ENCODE results near the gene GCLM.
A peak's percentile ranks its signal among the peaks of the same experiment; 100 is the strongest.

Gene GCLM

DNA sequence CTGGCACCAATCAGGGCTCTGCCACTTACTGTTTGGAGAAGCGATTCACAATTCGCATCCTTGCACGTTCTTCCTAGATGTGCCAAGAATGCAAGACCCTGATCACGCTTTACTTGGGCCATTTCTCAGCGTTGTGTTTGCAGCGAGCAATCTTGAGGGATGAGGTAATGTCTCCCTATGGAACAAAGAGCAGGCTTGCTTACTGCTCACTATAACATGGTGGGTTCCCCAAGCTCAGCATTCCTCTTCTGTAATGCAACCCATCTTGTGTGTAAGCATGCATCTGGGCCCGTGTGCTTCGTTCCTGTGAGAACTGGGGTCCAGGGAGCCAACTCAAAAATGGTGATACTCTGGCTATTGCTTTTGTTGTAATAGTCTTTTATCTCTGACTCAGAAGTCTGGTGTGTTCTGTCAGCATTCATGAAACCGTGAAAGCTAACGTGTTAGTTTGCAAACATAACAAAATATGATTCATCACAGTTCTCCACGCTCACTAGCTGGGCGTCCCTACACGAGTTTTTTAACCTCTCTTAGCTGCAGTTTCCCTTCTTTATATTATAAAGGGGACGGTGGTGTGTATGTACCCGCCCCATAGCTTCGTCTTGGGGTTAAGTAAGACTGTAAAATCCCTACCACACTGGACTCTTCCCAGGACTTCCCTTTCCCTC lies 63.6 kb downstream of the GCLM start:
- DNase-seq, result no peak

DNA sequence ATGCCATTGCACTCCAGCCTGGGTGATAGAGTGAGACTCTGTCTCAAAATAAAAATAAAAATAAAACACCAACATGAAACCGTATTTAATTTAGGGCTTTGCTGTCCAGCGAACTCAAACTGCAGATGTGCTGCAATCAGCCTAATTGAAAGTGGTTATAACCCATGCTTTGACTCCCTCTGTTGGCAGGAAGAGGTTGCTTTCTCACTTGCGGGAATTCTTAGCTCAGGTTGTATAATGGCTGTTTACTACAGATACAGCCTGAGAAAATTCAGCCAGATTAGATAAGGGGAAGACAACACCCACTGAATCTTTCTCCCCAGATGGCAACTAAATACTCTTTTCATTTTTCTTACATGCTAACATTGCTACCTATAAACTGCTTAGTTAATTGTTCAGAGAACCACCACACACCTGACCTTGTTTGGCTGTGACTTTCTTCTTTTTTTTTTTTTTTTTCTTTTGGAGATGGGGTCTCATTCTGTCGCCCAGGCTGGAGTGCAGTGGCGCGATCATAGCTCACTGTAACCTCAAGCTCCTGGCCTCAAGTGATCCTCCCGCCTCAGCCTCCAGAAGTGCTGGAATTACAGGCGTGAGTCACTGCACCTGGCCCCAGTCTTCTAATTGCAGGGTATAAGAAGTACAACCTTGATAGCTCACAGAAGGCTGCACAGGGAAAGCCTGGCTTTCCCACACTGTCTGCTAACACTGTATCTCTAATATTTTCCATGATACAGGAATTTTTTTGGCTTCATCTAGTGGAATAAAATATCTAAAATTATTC lies 64.8 kb downstream of the GCLM start:
- DNase-seq, result peak; percentile 4 to 75

DNA sequence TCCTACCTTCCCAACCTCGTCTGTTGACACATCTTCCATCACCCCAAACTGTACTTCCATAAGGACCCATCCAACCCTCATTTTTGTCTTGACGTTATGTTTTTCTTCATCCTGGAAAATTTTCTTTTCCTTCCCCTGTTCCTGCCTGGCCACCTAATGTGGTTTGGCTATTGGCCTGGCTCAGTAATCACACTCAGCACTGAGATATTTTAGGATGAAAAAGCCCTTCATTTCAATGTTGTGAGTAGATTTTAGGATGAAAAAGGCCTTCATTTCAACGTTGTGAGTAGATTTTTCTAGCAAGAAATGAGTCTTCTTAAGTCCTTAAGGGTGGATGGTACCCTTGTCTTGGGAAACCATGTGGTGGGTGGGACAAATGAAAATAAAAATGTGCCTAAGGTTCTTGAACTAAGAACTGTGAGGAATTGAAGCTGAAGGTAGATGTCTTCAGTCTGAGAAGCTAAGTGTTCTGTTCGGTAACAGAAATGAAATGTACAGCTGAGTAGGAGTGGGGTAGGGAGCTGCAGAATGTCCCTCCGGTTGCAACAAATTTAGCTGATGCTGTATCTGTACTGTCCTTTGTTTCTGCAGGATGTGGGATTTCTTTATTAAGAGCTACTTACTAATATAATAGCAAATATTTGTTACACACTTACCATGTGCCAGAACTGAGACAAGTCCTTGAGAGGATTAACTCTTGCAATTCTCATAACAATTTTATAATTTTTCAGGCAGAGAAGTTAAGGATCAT lies 66.3 kb downstream of the GCLM start:
- no peak for DNase-seq

DNA sequence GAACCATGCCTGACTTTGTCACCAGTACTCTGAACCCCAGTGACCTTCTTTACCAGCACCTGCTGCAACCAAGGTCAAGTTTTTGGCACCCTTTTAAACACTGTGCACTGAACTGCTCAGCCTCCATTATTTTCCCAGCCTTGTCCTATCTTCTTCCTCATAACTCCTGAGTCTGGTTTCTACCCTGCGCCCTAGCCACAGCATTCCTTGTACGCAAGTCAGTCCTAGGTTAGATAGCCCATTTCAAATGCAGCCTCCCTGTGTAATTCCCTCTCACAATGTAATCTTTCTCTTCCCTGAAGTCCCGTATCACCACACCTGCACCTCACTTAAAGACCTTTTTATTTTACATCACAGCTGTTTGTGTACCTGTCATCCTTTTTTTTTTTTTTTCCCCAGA lies 67.5 kb downstream of the GCLM start:
- DNase-seq, result no peak

DNA sequence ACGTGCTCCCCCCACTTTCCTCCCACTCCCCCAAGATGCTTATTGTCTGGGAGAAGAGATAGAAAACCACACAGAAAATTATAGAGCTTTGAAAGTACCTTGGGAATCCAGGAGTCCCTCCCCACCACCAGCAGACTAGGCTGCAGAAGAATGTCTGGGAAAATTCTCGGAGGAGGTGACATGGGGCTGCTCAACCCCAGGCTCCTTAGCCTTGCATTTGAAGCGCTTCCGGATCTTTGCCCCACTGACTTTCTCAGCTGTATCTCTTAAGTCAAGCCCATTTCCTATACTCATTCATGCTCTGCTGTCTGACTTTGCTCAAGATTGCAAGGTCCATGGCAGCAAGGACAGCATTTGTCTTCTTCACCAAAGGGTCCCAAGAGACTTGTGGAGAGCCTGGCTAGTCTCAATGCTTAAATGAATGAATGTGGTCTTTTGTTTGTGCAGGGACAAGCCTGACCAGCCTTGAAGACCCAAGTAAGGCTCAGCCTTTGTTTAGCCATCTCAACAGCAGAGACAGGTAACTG lies 68.2 kb downstream of the GCLM start:
- no peak for DNase-seq

DNA sequence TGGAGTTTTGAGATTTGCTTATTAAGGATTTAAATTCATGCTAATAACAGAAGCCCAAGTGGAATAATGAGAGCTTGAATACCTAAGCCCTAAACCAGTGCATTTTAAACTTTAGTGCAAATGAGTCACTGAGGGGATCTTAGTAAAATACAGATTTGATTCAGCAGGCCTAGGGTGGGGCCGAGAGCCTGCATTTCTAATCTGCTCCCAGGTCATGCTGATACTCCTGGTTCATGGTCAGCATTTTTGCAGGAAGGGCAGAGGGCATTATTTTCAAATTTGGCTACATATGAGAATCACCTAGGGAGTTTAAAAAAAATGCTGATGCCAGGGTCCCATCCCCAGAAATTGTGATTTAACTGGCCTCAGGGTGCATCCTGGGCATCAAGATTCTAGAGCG lies 69.5 kb downstream of the GCLM start:
- no peak for DNase-seq

DNA sequence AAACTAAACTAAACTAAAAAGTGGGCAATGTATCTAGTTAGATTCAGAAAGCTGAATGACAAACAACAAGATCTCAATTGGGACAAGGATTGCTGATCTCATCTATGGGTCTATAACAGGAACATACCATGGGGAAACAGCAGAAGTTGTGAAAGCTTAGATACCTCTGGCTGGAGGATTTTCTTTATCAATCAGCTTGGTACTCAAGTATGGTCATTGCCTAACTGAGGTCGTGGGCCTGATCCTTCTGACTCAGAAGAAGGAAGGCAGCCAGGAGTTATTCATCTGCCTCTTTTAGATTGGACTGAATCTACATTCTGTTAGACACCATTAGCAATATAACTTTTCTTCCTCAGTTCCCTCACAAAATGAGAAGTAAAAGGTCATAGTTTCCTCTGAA lies 69.9 kb downstream of the GCLM start:
- no peak for DNase-seq

DNA sequence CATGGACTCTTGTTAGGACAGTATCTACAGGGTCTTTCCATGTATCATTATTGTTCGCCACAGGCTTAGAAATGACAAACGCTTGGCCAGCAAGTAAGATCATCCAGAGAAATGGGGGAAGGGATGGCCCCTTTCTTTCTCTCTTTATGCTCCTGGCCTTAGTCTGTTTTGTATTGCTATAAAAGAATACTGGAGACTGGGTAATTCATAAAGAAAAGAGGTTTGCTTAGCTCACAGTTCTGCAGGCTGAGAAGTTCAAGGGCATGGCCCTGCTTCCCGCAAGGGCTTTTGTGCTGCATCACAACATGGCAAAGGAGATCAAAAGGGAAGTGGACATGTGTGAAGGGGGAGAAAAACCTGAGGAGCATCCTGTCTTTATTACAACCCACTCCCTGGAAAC lies 71.3 kb downstream of the GCLM start:
- DNase-seq, result no peak
